GM12878 (cell line): ENCODE results near the gene IRF2. TPM values are rescaled to one million over a fixed set of nuclear protein-coding genes. Genes with fewer than 3 reads are reported as not detected.

Experiments used
- BCL11A ChIP-seq: IDR thresholded peaks from 2 replicates; pipeline ENCODE4 v1.6.1; 2011; ENCODE audit warnings: low read depth, low read length
- BMI1 ChIP-seq: fragments of 450-650 bp; IDR thresholded peaks from 2 replicates; pipeline ENCODE4 v1.6.1; 2016; ENCODE audit warnings: mild to moderate bottlenecking, moderate library complexity, borderline replicate concordance
- CEBPB ChIP-seq, 2 experiments: fragments of 150-350 bp in 1 of 2; IDR thresholded peaks; 2 replicates each; pipeline ENCODE4 v1.6.1; 2012 to 2014; ENCODE audit warnings: low read depth in 2 of 2, low read length in 2 of 2, borderline replicate concordance in 1 of 2, inconsistent platforms in 1 of 2
- CEBPZ ChIP-seq: fragments of 150-350 bp; IDR thresholded peaks from 2 replicates; pipeline ENCODE4 v1.6.1; 2016; ENCODE audit warnings: low read depth, low read length
- CHD1 ChIP-seq: IDR thresholded peaks from 2 replicates; pipeline ENCODE4 v1.6.1; 2012; ENCODE audit warnings: low read depth, low read length, improper control_type of control experiment
- IKZF2 ChIP-seq, 2 experiments: fragments of 450-650 bp; IDR thresholded peaks; 2 replicates each; pipeline ENCODE4 v1.6.1; 2017; ENCODE audit warnings: mild to moderate bottlenecking in 2 of 2, moderate library complexity in 2 of 2
- IRF4 ChIP-seq: IDR thresholded peaks from 2 replicates; pipeline ENCODE4 v1.6.1; 2011; ENCODE audit warnings: low read depth, low read length
- KAT2A ChIP-seq: conservative IDR thresholded peaks from 2 replicates; pipeline ENCODE4 v1.6.1; 2011; ENCODE audit warnings: low read depth, low read length; ENCODE audit not compliant: control insufficient read depth
- LARP7 ChIP-seq: fragments of 450-650 bp; IDR thresholded peaks from 2 replicates; pipeline ENCODE4 v1.6.1; 2017; ENCODE audit warnings: mild to moderate bottlenecking
- MYB ChIP-seq: fragments of 150-350 bp; IDR thresholded peaks from 2 replicates; pipeline ENCODE4 v1.6.1; 2014; ENCODE audit warnings: mild to moderate bottlenecking, low read depth, low read length, borderline replicate concordance
- NFYB ChIP-seq: IDR thresholded peaks from 2 replicates; pipeline ENCODE4 v1.6.1; 2011; ENCODE audit warnings: low read depth, mild to moderate bottlenecking, low read length, improper control_type of control experiment, moderate library complexity; ENCODE audit not compliant: insufficient read depth
- NR2F1 ChIP-seq: fragments of 450-650 bp; conservative IDR thresholded peaks from 2 replicates; pipeline ENCODE4 v1.6.1; 2017; ENCODE audit warnings: mild to moderate bottlenecking
- PAX8 ChIP-seq: fragments of 450-650 bp; IDR thresholded peaks from 2 replicates; pipeline ENCODE4 v1.6.1; 2017; ENCODE audit warnings: mild to moderate bottlenecking, moderate library complexity
- PML ChIP-seq: IDR thresholded peaks from 2 replicates; pipeline ENCODE4 v1.6.1; 2012; ENCODE audit warnings: low read length, inconsistent platforms
- POLR2AphosphoS5 ChIP-seq: IDR thresholded peaks from 2 replicates; pipeline ENCODE4 v1.6.1; 2011; ENCODE audit warnings: mild to moderate bottlenecking, low read length, inconsistent platforms
- SMARCA5 ChIP-seq: fragments of 450-650 bp; IDR thresholded peaks from 2 replicates; pipeline ENCODE4 v1.6.1; 2017; ENCODE audit warnings: mild to moderate bottlenecking
- SP1 ChIP-seq: IDR thresholded peaks from one replicate; pipeline ENCODE4 v1.6.1; 2011; ENCODE audit warnings: low read depth, low read length
- TARDBP ChIP-seq: IDR thresholded peaks from 2 replicates; pipeline ENCODE4 v1.6.1; 2016; ENCODE audit warnings: borderline replicate concordance
- YY1 ChIP-seq: IDR thresholded peaks from 2 replicates; pipeline ENCODE4 v1.6.1; 2011; ENCODE audit warnings: low read depth, mild to moderate bottlenecking, low read length
- ZBTB33 ChIP-seq: fragments of 450-650 bp; IDR thresholded peaks from 2 replicates; pipeline ENCODE4 v1.6.1; 2017; ENCODE audit warnings: mild to moderate bottlenecking
- ZNF24 ChIP-seq: fragments of 450-650 bp; IDR thresholded peaks from 2 replicates; pipeline ENCODE4 v1.6.1; 2017; ENCODE audit warnings: antibody characterized with exemption, mild to moderate bottlenecking
- polyA plus RNA-seq, 11 experiments: library from polyadenylated mRNA; depleted of rRNA in 4 of 11; unstranded in 6 of 11; stranded (reverse) in 5 of 11; fragments of >200 nt; fragmentation: Nextera tagmentation in 4 of 11; fragmentation: Illumina TruSeq in 1 of 11; extraction: Ambion mirVana in 4 of 11; extraction: Trizol in 1 of 11; gene quantifications; 1 replicate in 1 of 11; 2 replicates in 10 of 11; pipeline versions ENCODE4 v1.2.1 to v1.2.3, GENCODE V29; 2011 to 2016; ENCODE audit warnings: inconsistent platforms in 2 of 11, missing spikeins in 2 of 11, low read depth in 1 of 11
- total RNA-seq, 4 experiments: library from RNA; depleted of rRNA in 3 of 4; stranded (reverse); fragments of >200 nt in 3 of 4; fragmentation: Illumina TruSeq in 1 of 4; extraction: Trizol in 1 of 4; gene quantifications; 2 replicates each; pipeline versions ENCODE4 v1.2.1 to v1.2.3, GENCODE V29; 2013 to 2021
- TF ChIP-seq, protein P1 (sequence below): fragments of 450-650 bp; IDR thresholded peaks from 2 replicates; pipeline ENCODE4 v1.6.1; 2018; ENCODE audit warnings: borderline replicate concordance, mild to moderate bottlenecking; ENCODE audit not compliant: partially characterized antibody
- TF ChIP-seq, protein P2 (sequence below): fragments of 450-650 bp; IDR thresholded peaks from 2 replicates; pipeline ENCODE4 v1.6.1; 2014; ENCODE audit warnings: mild to moderate bottlenecking

IRF2 gene
- total and polyA plus RNA-seq, 10 of the 15 experiments (the other 5 are each of a cell fraction or from before 2014, with no cell fraction given) = 45.1 to 99.3 (median 58.9) TPM

DNA sequence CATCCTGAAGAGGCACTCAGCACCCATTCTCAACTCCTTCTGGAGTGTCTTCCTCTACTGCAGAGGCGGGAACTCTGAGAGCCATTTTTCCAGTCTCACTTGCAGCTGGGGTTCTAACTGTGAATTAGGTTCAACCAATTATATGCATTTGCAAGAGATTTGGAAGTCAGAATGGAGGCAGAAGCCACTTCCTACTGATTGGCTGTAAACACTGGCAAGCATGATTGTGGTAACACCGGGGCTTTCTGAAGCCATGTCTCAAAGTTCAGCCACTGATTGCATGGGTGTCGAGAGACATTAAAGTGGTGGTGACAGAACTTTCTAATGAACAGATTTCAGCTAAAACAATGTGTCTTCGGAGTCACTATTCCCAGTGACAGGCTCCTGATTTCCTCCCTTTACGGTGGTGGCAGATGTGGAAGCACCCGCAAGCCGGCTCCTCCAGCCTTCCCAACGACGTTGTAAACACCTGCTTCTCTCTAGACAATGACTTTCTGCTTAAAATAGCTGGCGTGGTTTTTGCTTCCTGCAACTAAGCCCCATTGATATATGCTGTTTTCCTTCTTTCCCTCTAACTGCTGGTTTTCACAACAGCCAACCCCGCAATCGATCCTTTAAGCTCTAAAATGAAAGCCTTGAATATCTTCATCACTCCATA, 92.0 kb downstream of the IRF2 start (continued):
- TF ChIP-seq, protein P1, sequence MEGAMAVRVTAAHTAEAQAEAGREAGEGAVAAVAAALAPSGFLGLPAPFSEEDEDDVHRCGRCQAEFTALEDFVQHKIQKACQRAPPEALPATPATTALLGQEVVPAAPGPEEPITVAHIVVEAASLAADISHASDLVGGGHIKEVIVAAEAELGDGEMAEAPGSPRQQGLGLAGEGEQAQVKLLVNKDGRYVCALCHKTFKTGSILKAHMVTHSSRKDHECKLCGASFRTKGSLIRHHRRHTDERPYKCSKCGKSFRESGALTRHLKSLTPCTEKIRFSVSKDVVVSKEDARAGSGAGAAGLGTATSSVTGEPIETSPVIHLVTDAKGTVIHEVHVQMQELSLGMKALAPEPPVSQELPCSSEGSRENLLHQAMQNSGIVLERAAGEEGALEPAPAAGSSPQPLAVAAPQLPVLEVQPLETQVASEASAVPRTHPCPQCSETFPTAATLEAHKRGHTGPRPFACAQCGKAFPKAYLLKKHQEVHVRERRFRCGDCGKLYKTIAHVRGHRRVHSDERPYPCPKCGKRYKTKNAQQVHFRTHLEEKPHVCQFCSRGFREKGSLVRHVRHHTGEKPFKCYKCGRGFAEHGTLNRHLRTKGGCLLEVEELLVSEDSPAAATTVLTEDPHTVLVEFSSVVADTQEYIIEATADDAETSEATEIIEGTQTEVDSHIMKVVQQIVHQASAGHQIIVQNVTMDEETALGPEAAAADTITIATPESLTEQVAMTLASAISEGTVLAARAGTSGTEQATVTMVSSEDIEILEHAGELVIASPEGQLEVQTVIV = no peak
- no peak for TF ChIP-seq CEBPZ
- TF ChIP-seq TARDBP = no peak
- peak; percentile 54; the same call in 1 of the 2 replicates for TF ChIP-seq YY1
- TF ChIP-seq, protein P2, sequence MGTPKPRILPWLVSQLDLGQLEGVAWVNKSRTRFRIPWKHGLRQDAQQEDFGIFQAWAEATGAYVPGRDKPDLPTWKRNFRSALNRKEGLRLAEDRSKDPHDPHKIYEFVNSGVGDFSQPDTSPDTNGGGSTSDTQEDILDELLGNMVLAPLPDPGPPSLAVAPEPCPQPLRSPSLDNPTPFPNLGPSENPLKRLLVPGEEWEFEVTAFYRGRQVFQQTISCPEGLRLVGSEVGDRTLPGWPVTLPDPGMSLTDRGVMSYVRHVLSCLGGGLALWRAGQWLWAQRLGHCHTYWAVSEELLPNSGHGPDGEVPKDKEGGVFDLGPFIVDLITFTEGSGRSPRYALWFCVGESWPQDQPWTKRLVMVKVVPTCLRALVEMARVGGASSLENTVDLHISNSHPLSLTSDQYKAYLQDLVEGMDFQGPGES = no peak
- no peak for TF ChIP-seq PAX8
- TF ChIP-seq ZNF24 = 0 out of 2 replicates have a peak, but pooled peaks have one; percentile 24
- TF ChIP-seq POLR2AphosphoS5 = no peak
- TF ChIP-seq SP1 = no peak
- TF ChIP-seq CHD1 = no peak
- TF ChIP-seq PML = peak; percentile 61
- no peak for TF ChIP-seq BMI1
- TF ChIP-seq CEBPB (IDR thresholded peaks at IDR 0.05; ENCODE audit: borderline replicate concordance in 1 of 2, low read depth in 2 of 2, low read length in 2 of 2) = no peak
- no peak for TF ChIP-seq MYB
- TF ChIP-seq KAT2A = no peak
- TF ChIP-seq ZBTB33 = no peak
- TF ChIP-seq LARP7 = no peak
- TF ChIP-seq BCL11A = no peak
- no peak for TF ChIP-seq SMARCA5
- peak; percentile 50 to 57; a peak in 2 of 4 replicates for TF ChIP-seq IKZF2 (IDR thresholded peaks at IDR 0.05)
- TF ChIP-seq NFYB = peak; percentile 94
- no peak for TF ChIP-seq NR2F1
- TF ChIP-seq IRF4 = no peak
